ENCODE results near the gene MYADML2.
"Not testable (repeated sequence)": the region's sequence is repeated elsewhere in the genome, so short reads cannot be mapped to it uniquely, and the experiment has no call there.

MYADML2 gene

DNA sequence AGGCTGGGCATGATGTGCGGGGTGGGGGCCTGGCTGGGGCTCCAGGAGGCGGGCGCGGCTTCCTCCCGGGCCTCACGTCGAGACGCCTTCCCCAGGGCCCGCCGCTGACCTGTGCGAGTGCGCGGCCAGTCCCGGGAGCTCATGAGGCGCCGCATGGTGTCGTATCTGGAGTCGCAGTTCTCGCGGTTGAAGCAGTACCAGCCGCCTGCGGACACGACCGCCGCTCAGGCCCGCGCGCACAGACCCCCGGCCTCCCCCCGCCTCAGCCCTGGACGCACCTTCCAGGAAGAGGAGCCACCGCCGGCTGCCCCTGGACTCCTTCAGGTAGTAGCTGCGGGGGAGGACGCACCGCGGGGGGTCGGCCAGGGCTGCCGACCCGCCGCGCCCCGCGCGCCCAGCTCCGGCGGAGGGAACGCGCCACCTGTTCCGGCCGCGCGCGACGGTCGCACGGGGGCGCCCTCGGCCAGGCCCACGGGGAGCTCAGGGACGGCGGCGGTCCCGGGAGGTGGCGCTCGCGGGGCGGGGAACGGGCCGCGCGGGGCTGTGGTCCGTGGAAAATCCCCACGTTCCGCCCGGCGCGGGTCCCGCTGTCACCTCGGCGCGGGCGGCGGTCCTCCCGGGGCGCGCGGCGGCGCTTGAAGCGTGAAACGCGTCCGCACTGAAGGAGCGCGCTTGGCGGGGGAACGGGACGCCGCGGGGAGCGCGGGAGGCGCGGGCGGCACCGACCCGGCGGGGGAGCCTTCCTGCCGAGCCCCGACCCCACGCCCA is 12.5 kb upstream of the MYADML2 start:
- peak; percentile 43 to 70 (median 62) for DNase-seq (ENCODE audit: low read depth in 2 of 3, low spot score in 1 of 3)

DNA sequence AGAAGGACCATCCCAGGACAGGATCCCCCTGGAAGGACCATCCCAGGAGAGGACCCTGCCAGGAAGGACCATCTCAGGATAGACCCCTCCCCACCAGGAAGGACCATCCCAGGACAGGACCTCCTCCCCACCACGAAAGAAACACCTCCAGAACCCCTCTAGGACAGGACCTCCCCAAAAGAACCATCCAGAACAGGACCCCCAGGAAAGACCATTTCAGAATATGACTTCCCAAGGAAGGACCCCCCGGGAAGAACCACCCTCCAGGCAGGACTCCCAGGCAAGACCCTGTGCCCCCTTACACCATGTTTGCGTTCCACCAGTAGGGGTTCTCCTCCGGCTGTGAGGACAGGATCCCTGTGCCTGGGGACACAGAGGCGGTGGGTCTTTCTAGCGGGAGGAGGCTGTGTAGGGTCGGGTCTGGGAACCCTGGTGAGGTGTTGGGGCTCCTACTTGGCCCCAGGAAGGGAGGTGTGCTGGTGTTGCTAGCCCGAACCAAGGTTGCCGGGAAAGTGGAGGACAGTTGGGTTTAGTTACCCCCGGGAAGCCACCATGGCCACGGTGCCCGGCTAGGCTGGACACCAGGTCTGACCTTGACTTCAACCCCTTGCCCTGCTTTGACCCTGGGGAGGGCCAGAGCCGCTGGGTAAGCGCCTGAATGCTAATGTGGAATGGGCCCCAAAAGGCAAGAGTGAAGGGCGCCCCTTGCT is 11.8 kb upstream of the MYADML2 start:
- DNase-seq (ENCODE audit: low read depth in 2 of 3, low spot score in 1 of 3): no peak

DNA sequence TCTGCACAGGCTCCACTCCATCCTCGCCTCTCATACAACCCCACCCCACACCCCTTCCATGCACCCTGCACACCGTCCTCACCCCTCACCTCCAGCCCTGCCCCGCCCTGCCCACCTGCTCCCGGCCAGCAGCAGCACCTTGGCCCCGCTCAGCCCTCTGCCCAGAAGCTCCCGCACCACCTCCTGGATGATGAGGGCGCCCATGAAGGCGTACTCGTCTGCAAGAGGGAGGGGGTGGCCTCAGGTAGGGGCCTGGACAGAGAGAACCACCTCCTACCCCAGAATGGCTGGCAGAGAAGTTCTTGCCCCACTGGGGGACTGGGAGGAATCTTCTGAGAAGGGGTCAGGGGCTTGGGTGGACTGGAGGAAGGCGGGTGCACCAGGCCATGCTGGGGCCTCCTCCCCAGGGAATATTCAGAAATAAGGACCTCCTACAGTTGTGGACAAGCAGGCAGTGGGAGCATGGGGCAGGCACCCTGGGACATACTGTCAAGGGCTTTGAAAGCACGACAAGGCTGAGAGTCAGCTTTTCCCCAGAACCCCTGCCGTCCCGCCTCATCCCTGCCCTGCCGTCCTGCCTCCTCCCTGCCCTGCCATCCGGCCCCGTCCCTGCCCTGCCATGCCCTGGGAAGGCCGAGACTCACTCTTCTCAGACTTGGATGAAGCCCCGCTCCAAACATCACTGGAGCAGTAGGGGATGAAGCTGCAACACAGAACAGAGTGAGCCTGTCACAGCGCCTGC is 10.8 kb upstream of the MYADML2 start:
- no peak for DNase-seq (ENCODE audit: low read depth in 2 of 3, low spot score in 1 of 3)

- DNase-seq (ENCODE audit: low read depth in 2 of 3, low spot score in 1 of 3): no peak
Observed at GRCh38 chr17:81956607-81957589, 9.9 kb upstream of the MYADML2 start.

GRCh38 chr17:81955756-81956544 is 8.9 kb upstream of the MYADML2 start:
- no peak for DNase-seq (ENCODE audit: low read depth in 2 of 3, low spot score in 1 of 3)

DNA sequence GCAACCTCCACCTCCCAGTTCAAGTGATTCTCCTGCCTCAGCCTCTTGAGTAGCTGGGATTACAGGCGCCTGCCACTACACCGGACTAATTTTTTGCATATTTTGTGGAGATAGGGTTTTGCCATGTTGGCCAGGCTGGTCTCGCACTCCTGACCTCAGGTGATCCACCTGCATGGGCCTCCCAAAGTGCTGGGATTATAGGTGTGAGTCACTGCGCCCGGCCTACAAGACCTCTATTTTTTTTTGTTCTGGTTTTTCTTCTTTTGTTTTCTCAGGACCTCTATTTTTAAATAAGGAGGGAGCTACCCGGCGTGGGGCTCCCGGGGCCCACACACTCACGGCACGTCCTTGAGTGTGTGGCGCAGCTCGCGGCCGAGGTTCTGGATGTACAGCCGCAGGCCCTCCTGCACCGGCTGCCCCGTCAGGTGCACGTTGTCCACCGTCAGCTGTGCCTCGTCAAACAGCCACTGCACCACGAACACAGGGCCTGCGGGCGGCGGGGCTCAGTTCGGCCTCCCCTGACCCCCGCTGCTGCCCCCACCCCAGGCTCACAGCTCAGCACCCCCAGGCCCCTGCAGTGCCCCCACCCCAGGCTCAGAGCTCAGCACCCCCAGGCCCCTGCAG is 8.1 kb upstream of the MYADML2 start:
- no peak for DNase-seq (ENCODE audit: low read depth in 2 of 3, low spot score in 1 of 3)

DNA sequence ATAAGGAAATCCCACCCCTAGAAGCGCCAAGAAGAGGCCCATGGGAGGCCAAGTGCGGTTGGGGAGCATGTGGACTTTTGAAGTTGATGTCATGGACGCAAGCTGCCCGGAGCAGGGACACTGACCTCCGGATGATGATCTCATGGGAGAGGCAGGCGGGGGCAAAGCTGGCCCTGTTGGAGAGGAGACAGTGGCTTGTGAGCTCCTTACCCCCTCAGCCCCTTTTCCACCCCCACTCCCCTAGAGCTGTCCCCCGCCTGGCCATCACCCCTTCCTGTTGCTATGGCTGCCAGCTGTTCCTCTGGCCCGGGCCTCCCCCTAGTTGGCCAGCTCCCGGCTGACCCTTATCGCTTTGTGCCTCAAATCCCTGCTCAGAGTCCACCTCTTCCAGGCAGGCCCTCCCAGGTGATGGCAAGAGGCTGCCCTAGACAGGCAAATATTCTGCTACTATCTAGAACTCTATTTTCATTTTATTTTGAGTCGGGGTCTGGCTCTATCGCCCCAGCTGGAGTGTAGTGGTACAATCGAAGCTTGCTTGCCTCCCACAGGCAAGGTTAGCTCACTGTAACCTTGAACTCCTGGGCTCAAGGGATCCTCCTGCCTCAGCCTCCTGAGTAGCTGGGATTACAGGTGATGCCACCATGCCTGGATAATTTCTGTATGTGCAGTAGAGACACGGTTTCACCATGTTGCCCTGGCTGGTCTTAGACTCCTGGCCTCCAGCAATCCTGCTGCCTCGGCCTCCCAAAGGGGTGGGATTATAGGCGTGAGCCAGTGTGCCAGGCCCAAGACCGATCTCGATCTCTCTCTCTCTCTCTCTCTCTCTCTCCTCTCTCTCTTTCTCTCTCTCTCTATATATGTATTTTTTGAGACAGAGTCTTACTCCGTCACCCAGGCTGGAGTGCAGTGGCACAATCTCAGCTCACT is 7.4 kb upstream of the MYADML2 start:
- DNase-seq (ENCODE audit: low read depth in 2 of 3, low spot score in 1 of 3): no peak

- not testable (repeated sequence) for DNase-seq (ENCODE audit: low read depth in 2 of 3, low spot score in 1 of 3)
Observed at GRCh38 chr17:81953443-81953842, 6.4 kb upstream of the MYADML2 start.

DNA sequence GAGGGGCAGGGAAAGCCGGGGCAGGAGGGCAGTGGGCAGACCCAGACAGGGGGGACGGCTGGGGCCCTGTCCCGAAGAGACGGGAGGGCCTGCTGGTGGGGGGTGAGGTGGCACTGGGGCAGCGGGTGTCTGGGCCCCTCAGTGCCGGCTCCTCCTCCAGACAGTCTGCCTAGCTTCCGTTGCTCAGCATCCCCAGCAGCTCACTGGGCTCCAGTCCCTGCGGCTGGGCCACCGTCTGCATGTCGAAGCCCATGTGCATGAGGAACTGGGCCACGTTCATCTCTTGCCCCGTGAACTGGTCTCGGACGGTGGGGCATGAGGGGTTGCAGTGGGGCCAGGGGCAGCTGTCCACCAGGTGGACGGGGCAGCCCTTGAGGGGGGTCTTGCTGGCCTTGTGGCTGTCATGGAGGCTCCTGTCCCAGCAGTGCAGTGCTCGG is 5.8 kb upstream of the MYADML2 start:
- DNase-seq (ENCODE audit: low read depth in 2 of 3, low spot score in 1 of 3): no peak

- DNase-seq (ENCODE audit: low read depth in 2 of 3, low spot score in 1 of 3): no peak
Observed at GRCh38 chr17:81951785-81952684, 5.0 kb upstream of the MYADML2 start.

DNA sequence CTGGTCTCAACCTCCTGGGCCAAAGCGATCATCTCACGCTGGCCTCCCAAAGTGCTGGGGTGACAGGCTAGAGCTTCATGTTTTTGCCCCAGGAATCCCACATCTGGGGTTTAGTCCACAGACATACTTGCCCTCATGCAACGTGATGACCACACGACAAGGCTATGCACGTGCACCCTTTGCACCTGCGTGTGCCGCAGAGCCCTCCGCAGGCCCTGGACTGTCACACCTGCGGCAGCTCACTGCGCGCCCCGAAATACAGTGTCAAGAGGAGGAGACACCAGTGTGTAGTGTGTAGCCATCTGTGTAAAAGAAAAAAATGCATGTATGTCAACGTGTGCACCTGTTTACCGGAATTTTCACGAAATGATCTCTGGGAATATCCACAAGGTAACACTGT is 3.5 kb upstream of the MYADML2 start:
- no peak for DNase-seq (ENCODE audit: low read depth in 2 of 3, low spot score in 1 of 3)

DNA sequence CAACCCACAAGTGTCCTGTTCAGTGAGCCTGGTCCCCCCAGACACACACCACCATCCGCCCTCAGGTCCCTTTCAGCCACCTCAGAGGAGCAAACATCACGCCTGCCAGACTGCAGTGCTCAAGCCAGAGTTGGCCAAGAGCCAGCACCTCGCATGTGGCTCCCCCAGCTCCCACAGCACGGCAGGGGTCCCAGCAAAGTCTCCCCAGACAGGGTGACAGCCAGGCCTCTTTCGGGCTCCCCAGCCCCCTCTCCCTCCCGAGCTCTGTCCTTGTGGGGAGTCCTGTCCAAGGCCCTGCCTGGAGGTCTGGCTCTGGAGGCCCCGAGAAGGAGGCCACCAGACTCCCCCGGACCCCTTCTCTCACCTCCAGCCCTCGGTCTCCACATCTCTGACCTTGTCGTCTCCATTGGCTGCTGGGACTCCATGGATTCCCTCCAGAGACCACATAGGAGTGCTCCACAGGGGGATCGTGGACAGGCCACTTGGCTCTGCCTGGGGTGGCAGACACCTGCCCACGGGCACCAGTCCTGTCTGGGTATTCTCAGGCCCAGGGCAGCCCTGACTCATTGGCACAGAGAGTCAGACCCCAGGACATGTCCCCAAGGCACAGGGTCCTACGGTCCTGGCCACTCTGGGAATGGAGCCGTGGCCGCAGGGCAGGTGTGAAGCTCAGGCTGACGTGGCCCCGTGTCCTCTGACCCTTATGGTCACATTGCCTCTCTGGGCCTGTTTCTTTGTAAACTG is 1.8 kb upstream of the MYADML2 start:
- no peak for DNase-seq (ENCODE audit: low read depth in 2 of 3, low spot score in 1 of 3)

DNA sequence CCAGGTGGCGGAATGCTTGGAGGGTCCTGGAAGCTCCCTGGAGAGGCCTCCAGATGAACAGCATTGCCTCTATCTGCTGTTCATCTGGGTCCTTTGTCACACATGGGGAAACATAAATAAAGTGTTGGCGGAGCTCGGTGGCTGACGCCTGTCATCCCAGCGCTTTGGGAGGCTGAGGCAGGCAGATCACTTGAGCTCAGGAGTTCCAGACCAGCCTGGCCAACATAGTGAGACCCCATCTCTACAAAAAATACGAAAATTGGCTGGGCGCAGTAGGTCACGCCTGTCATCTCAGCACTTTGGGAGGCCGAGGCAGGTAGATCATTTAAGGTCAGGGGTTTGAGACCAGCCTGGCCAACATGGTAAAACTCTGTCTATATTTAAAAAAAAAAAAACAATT is 2.2 kb downstream of the MYADML2 start:
- DNase-seq (ENCODE audit: low read depth in 2 of 3, low spot score in 1 of 3): no peak

- DNase-seq (ENCODE audit: low read depth in 2 of 3, low spot score in 1 of 3): no peak
Observed at GRCh38 chr17:81942167-81942553, 4.9 kb downstream of the MYADML2 start.

DNA sequence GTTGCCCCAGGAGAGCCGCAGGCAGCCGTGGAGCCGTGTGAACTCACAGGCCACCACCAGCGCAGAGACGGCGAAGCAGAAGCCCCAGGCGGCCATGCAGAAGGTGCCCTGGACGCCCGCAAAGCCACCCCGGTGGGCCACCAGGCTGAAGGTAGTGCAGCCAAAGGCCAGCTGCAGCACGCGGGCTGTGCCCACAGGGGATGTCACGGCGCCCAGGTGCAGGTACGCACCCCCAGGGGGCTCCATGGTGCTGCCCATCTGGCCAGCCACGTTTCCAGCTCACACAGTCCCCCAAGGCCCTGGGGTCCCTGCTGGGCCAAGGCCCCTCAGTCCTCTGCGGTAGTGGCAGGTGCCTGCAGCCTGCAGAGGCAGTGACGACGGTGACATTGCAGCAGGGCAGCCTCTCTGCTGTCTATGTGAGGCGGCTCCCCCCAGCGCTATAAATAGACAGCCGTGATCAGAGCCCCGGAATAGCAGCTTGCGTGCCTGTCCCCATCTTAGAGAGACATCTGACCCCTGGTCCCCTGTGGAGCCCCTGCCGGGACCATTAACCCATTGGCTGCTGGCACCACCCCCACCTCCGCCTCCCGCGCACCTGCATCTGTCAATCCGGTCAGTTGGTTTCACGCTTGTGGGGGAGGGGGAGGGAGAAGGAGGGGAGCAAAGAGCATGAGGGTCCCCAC is 5.4 kb downstream of the MYADML2 start:
- no peak for DNase-seq (ENCODE audit: low read depth in 2 of 3, low spot score in 1 of 3)

All from stimulated activated CD4-positive, alpha-beta T cell treated with anti-CD3 and anti-CD28 coated beads, Interleukin-12 subunit alpha, Interleukin-12 subunit beta, amount 100 ng/mL, for 48 hours (primary cell).